Panc1 (cell line): ENCODE measurements around the gene THAP3. TPM values are rescaled to one million over a fixed set of nuclear protein-coding genes. Genes with fewer than 3 reads are reported as not detected.

ENCODE experiments used
- ATAC-seq: fragments of 200-7000 bp; cut with Tn5 transposase; 2 replicates; pipeline ENCODE4 v1.9.1; 2020; ENCODE audit warnings: mild to moderate bottlenecking, moderate library complexity
- BruUV-seq: library from RNA; stranded (reverse); fragments of 400-500 nt; replicated peaks from 2 replicates; lab custom pipeline; 2021; lab: Mats Ljungman, UMichigan
- CTCF ChIA-PET: fragments of 300-600 bp; sonication (Branson Sonifier 250); formaldehyde crosslinking; loops from one replicate; lab custom pipeline; 2022; ENCODE audit warnings: antibody characterized with exemption; lab: Charles Lee
- POLR2A ChIA-PET: fragments of 300-600 bp; sonication (Branson Sonifier 250); formaldehyde crosslinking; loops from one replicate; lab custom pipeline; 2022; ENCODE audit warnings: antibody characterized with exemption; lab: Charles Lee
- DNase-seq: peaks from one replicate; pipeline ENCODE4 v3.0.0-alpha.2; 2010; ENCODE audit warnings: low read depth, low spot score
- H3K27ac ChIP-seq: 2 replicates; pipeline ENCODE4 v1.5.1; 2011; ENCODE audit warnings: mild to moderate bottlenecking, low read length, inconsistent platforms
- H3K27me3 ChIP-seq: fragments of 200-500 bp; sonication (Bioruptor generic); 2 replicates; pipeline ENCODE4 v1.6.0; 2014; ENCODE audit warnings: low read length, inconsistent platforms; ENCODE audit not compliant: control insufficient read depth, insufficient read depth
- H3K36me3 ChIP-seq: fragments of 200-500 bp; sonication (Bioruptor generic); 2 replicates; pipeline ENCODE4 v1.5.1; 2014; ENCODE audit warnings: inconsistent platforms, mild to moderate bottlenecking, low read length, moderate library complexity; ENCODE audit not compliant: control insufficient read depth, insufficient read depth
- H3K4me1 ChIP-seq: 2 replicates; pipeline ENCODE4 v1.5.1; 2011; ENCODE audit warnings: inconsistent platforms, mild to moderate bottlenecking, low read length, moderate library complexity; ENCODE audit not compliant: control insufficient read depth, insufficient read depth
- H3K4me3 ChIP-seq, 2 experiments: 2 replicates each; pipeline ENCODE4 v1.5.1; 2011 to 2012; ENCODE audit warnings: low read depth in 2 of 2, low read length in 2 of 2, mild to moderate bottlenecking in 2 of 2, inconsistent platforms in 1 of 2, moderate library complexity in 1 of 2
- H3K9me3 ChIP-seq: fragments of 200-500 bp; sonication (Bioruptor generic); 2 replicates; pipeline ENCODE4 v1.5.1; 2014; ENCODE audit warnings: low read depth, mild to moderate bottlenecking, inconsistent platforms, low read length, moderate library complexity; ENCODE audit not compliant: control insufficient read depth, insufficient read depth
- CTCF ChIP-seq: fragments of 450-650 bp; IDR thresholded peaks from 2 replicates; pipeline ENCODE4 v1.5.1; 2017; ENCODE audit warnings: mild to moderate bottlenecking
- POLR2AphosphoS5 ChIP-seq: IDR thresholded peaks from 2 replicates; pipeline ENCODE4 v1.6.1; 2012; ENCODE audit warnings: mild to moderate bottlenecking, low read depth, low read length, moderate library complexity
- REST ChIP-seq, 2 experiments: IDR thresholded peaks; 2 replicates each; pipeline ENCODE4 v1.6.1; 2011 to 2012; ENCODE audit warnings: low read depth in 2 of 2, control low read depth in 1 of 2, low read length in 1 of 2, mild to moderate bottlenecking in 1 of 2, moderate library complexity in 1 of 2; ENCODE audit not compliant: insufficient read depth in 1 of 2
- SIN3A ChIP-seq: IDR thresholded peaks from 2 replicates; pipeline ENCODE4 v1.6.1; 2012; ENCODE audit warnings: low read depth, mild to moderate bottlenecking, low read length, moderate library complexity, borderline replicate concordance; ENCODE audit not compliant: insufficient read depth
- TCF7L2 ChIP-seq: IDR thresholded peaks from 2 replicates; pipeline ENCODE4 v1.6.1; 2011; ENCODE audit warnings: mild to moderate bottlenecking, low read depth, low read length, inconsistent platforms
- in situ Hi-C: cut with HindIII; loops from 2 replicates; pipeline ENCODE4 v1.10.0; 2016; ENCODE audit warnings: low sequenced_read_pairs, low pct_unique_long_range_greater_than_20kb
- intact Hi-C: fragments of 100-400 bp; cut with micrococcal nuclease; formaldehyde crosslinking; loops from one replicate; pipeline ENCODE4 v1.10.0; 2022; ENCODE audit not compliant: unreplicated experiment
- total RNA-seq: library from RNA; stranded (reverse); gene quantifications from one replicate; pipeline ENCODE4 v1.2.1, GENCODE V29; 2021; ENCODE audit not compliant: unreplicated experiment

The THAP3 gene
- total RNA-seq, 1 experiment from 2014 or later, result 24.9 TPM

GRCh38 chr1:6657138-6657537, 32.5 kb downstream of the THAP3 start:
- ChIA-PET CTCF (no interaction called here), POLR2A (interaction anchor here (0.7 kb wide), 1 partner anchor 22 kb away, joined by 11 read pairs; no protein-coding TSS in a partner anchor)
- H3K4me1 ChIP-seq, result no peaks in the 10 kb centered on the region
- H3K9me3 ChIP-seq, result no peaks in the 10 kb centered on the region
- intact Hi-C loops (no loop called here), in situ Hi-C loops (no loop called here)
- BruUV-seq, result no TSS peak
- no peak overlapping the region for H3K4me3 ChIP-seq
- no peak for ATAC-seq
- TF ChIP-seq CTCF, result no peak
- no peak for TF ChIP-seq SIN3A
- no peak for TF ChIP-seq TCF7L2
- TF ChIP-seq POLR2AphosphoS5, result no peak
- no peak for TF ChIP-seq REST (IDR thresholded peaks at IDR 0.05; ENCODE audit: insufficient read depth in 1 of 2, low read depth in 2 of 2, low read length in 1 of 2)
- no peaks in the 10 kb centered on the region for H3K27me3 ChIP-seq
- H3K27ac ChIP-seq, result no peak overlapping the region
- H3K36me3 ChIP-seq, result peaks cover 10% of the 10 kb centered on the region
- no peak for DNase-seq

DNA sequence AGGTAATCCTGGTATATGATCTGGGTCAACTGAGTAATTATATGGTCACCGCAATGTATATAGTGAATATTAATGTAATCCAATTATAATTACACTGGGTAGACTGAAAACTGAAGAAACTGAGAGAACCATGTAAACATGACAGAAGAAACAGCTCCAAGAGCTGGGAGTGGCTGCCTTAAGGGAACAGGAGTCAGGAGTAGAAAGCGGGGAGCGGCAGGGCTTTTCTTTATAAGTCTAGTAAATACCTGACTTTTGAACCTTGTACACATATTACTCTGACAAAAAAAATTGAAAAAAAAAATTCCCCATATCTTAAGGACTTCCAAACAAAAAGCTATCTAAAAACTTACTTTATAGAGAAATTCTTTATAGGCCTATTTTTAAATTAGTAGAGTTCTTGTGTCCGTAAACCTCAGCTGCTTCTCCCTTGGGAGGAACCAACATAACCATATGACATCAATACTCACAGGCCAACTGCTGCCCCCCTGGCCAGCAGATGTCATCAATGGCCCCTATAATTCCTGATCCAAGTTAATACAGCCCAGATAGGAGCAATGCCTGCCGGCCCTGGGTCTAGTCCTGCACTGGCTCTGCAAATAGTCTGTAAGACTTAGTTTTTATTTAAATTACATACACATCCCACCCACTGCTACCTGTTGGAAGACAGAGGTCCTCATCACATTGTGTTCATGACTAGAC, 33.8 kb downstream of the THAP3 start:
- no peak for DNase-seq
- H3K36me3 ChIP-seq, result peaks cover 9% of the 10 kb centered on the region
- ChIA-PET POLR2A (no interaction called here), CTCF (no interaction called here)
- no peak overlapping the region for H3K4me3 ChIP-seq
- H3K4me1 ChIP-seq, result no peaks in the 10 kb centered on the region
- TF ChIP-seq REST (IDR thresholded peaks at IDR 0.05; ENCODE audit: insufficient read depth in 1 of 2, low read depth in 2 of 2, low read length in 1 of 2) (no peak), CTCF (no peak), TCF7L2 (no peak), SIN3A (no peak), POLR2AphosphoS5 (no peak)
- in situ Hi-C loops (no loop called here), intact Hi-C loops (no loop called here)
- no TSS peak for BruUV-seq
- H3K9me3 ChIP-seq, result no peaks in the 10 kb centered on the region
- no peak overlapping the region for H3K27ac ChIP-seq
- no peaks in the 10 kb centered on the region for H3K27me3 ChIP-seq
- no peak for ATAC-seq
